CD4-positive, alpha-beta memory T cell (primary cell): ENCODE measurements around the gene LYPD4. TPM values are rescaled to one million over a fixed set of nuclear protein-coding genes. Genes with fewer than 3 reads are reported as not detected.

Source experiments
- CTCF ChIA-PET: fragments of 350-600 bp; sonication (Branson Sonifier 250); formaldehyde crosslinking; loops from one replicate; lab custom pipeline; 2021; ENCODE audit warnings: inconsistent platforms; ENCODE audit not compliant: partially characterized antibody; lab: Charles Lee
- POLR2A ChIA-PET: fragments of 350-600 bp; sonication (Branson Sonifier 250); formaldehyde crosslinking; loops from one replicate; lab custom pipeline; 2021; ENCODE audit not compliant: partially characterized antibody; lab: Charles Lee
- DNase-seq, 5 donors: peaks; one replicate each; pipeline versions ENCODE4 v3.0.0 to v3.0.0-alpha.2; 2020 to 2022; ENCODE audit warnings: mixed read lengths in 1 of 5
- H3K27ac ChIP-seq: one replicate; pipeline ENCODE4 v1.7.0; 2013; ENCODE audit warnings: low read depth, low read length
- H3K27me3 ChIP-seq: 2 replicates; pipeline ENCODE4 v1.7.0; 2013; ENCODE audit warnings: mild to moderate bottlenecking, low read length, moderate library complexity; ENCODE audit not compliant: insufficient read depth
- H3K36me3 ChIP-seq: 2 replicates; pipeline ENCODE4 v1.7.0; 2013; ENCODE audit warnings: mild to moderate bottlenecking, low read length, moderate library complexity; ENCODE audit not compliant: insufficient read depth
- H3K4me1 ChIP-seq: 2 replicates; pipeline ENCODE4 v1.7.0; 2013; ENCODE audit warnings: mild to moderate bottlenecking, low read length, moderate library complexity; ENCODE audit not compliant: insufficient read depth
- H3K4me3 ChIP-seq, 2 donors: one replicate each; pipeline ENCODE4 v1.7.0; 2013; ENCODE audit warnings: low read length in 2 of 2, mild to moderate bottlenecking in 1 of 2
- H3K9me3 ChIP-seq, 2 donors: one replicate each; pipeline ENCODE4 v1.7.0; 2013; ENCODE audit warnings: low read length in 2 of 2, control low read depth in 1 of 2; ENCODE audit not compliant: control insufficient read depth in 1 of 2
- H3K27ac Mint-ChIP-seq, 7 donors: one replicate each; pipeline ENCODE4 v1.8.0; 2020 to 2021; ENCODE audit warnings: mixed read lengths in 7 of 7, mild to moderate bottlenecking in 6 of 7, inconsistent platforms in 3 of 7, moderate library complexity in 3 of 7
- H3K27me3 Mint-ChIP-seq, 2 donors: one replicate each; pipeline ENCODE4 v1.8.0; 2020 to 2021; ENCODE audit warnings: mixed read lengths in 2 of 2
- H3K36me3 Mint-ChIP-seq, 2 donors: one replicate each; pipeline ENCODE4 v1.8.0; 2020 to 2021; ENCODE audit warnings: mixed read lengths in 2 of 2, inconsistent platforms in 1 of 2, mild to moderate bottlenecking in 1 of 2
- H3K4me1 Mint-ChIP-seq, 4 donors: one replicate each; pipeline ENCODE4 v1.8.0; 2020 to 2021; ENCODE audit warnings: mixed read lengths in 4 of 4, mild to moderate bottlenecking in 1 of 4
- H3K4me3 Mint-ChIP-seq, 8 donors: one replicate each; pipeline ENCODE4 v1.8.0; 2020 to 2021; ENCODE audit warnings: mixed read lengths in 8 of 8, mild to moderate bottlenecking in 7 of 8, moderate library complexity in 6 of 8, inconsistent platforms in 3 of 8
- H3K9me3 Mint-ChIP-seq, 8 donors: one replicate each; pipeline ENCODE4 v1.8.0; 2020 to 2021; ENCODE audit warnings: mixed read lengths in 8 of 8, mild to moderate bottlenecking in 5 of 8, inconsistent platforms in 3 of 8, moderate library complexity in 1 of 8
- intact Hi-C: fragments of 100-400 bp; cut with micrococcal nuclease; formaldehyde crosslinking; loops from one replicate; pipeline ENCODE4 v1.15.1; 2023
- polyA plus RNA-seq, 2 donors: library from polyadenylated mRNA; unstranded; fragments of 300-500 nt; fragmentation: Illumina TruSeq; gene quantifications; one replicate each; pipeline ENCODE4 v1.2.3, GENCODE V29; 2021
- total RNA-seq, 2 experiments: library from RNA; stranded (reverse); gene quantifications; one replicate each; pipeline ENCODE4 v1.2.3, GENCODE V29; 2021

Gene LYPD4
- total and polyA plus RNA-seq, 4 experiments from 2014 or later: not detected

- Mint-ChIP-seq H3K9me3 (peaks cover 0 to 2% (median 0%) of the 10 kb centered on the region in 8 donors), H3K4me3 (peak overlapping the region in 1 of 8 donors; percentile 20), H3K27ac (peak overlapping the region; percentile 48 to 95 (median 86)), H3K27me3 (no peaks in the 10 kb centered on the region), H3K4me1 (peaks cover 34 to 84% (median 60%) of the 10 kb centered on the region in 4 donors), H3K36me3 (peaks cover 20 to 52% of the 10 kb centered on the region in 2 donors)
- peak overlapping the region; percentile 34 for H3K27ac ChIP-seq
- no peaks in the 10 kb centered on the region for H3K27me3 ChIP-seq
- intact Hi-C loops: no loop called here
- ChIA-PET CTCF (interaction anchor here (1.5 to 9.0 kb wide), 3 partner anchors 7 to 82 kb away, joined by 4 to 125 read pairs (median 61); partner anchors contain the start of gene RPS19), POLR2A (interaction anchor here (4.6 to 11.3 kb wide), 5 partner anchors 8 to 61 kb away, joined by 26 to 579 read pairs (median 103); partner anchors contain the start of genes ARHGEF1, ERFL and RPS19)
- no peak overlapping the region for H3K4me3 ChIP-seq
- peaks cover 44% of the 10 kb centered on the region for H3K36me3 ChIP-seq
- H3K9me3 ChIP-seq: no peaks in the 10 kb centered on the region
- peaks cover 94% of the 10 kb centered on the region for H3K4me1 ChIP-seq
- DNase-seq: peak in 1 of 5 donors; percentile 34
Observed at GRCh38 chr19:41869374-41869955, 25.0 kb upstream of the LYPD4 start.

- Mint-ChIP-seq H3K36me3 (peaks cover 25 to 57% of the 10 kb centered on the region in 2 donors), H3K4me1 (peaks cover 38 to 84% (median 62%) of the 10 kb centered on the region in 4 donors), H3K27me3 (no peaks in the 10 kb centered on the region), H3K9me3 (peaks cover 0 to 2% (median 0%) of the 10 kb centered on the region in 8 donors), H3K4me3 (peak overlapping the region in 1 of 8 donors; percentile 20), H3K27ac (peak overlapping the region in 6 of 7 donors; percentile 57 to 95 (median 88))
- Histone ChIP-seq H3K27ac (peak overlapping the region; percentile 34), H3K4me3 (no peak overlapping the region), H3K4me1 (peaks cover 94% of the 10 kb centered on the region), H3K27me3 (no peaks in the 10 kb centered on the region), H3K9me3 (no peaks in the 10 kb centered on the region), H3K36me3 (peaks cover 50% of the 10 kb centered on the region)
- POLR2A ChIA-PET: interaction anchor here (1.0 to 11.3 kb wide), 4 partner anchors 7 to 77 kb away, joined by 4 to 261 read pairs (median 59); partner anchors contain the start of genes ARHGEF1 and RPS19
- intact Hi-C loops: no loop called here
- peak in 1 of 5 donors; percentile 15 for DNase-seq
- CTCF ChIA-PET: interaction anchor here (1.5 to 1.6 kb wide), 2 partner anchors 9 to 65 kb away, joined by 4 to 6 read pairs; partner anchors contain the start of gene RPS19
Observed at GRCh38 chr19:41868989-41869300, 24.5 kb upstream of the LYPD4 start.

- H3K27ac ChIP-seq: peak overlapping the region; percentile 46
- peaks cover 94% of the 10 kb centered on the region for H3K4me1 ChIP-seq
- H3K9me3 ChIP-seq: no peaks in the 10 kb centered on the region
- Mint-ChIP-seq H3K9me3 (peaks cover 0 to 2% (median 0%) of the 10 kb centered on the region in 8 donors), H3K4me1 (peaks cover 41 to 84% (median 64%) of the 10 kb centered on the region in 4 donors), H3K36me3 (peaks cover 29 to 61% of the 10 kb centered on the region in 2 donors), H3K4me3 (peak overlapping the region in 4 of 8 donors; percentile 33 to 75 (median 52)), H3K27me3 (no peaks in the 10 kb centered on the region), H3K27ac (peak overlapping the region; percentile 72 to 95 (median 93))
- ChIA-PET CTCF (interaction anchor here (1.0 to 1.6 kb wide), 4 partner anchors 7 to 83 kb away, joined by 4 to 6 read pairs (median 5); partner anchors contain the start of gene RPS19), POLR2A (interaction anchor here (1.0 to 11.3 kb wide), 4 partner anchors 7 to 77 kb away, joined by 4 to 261 read pairs (median 59); partner anchors contain the start of genes ARHGEF1 and RPS19)
- no peak overlapping the region for H3K4me3 ChIP-seq
- peak in 1 of 5 donors; percentile 5 for DNase-seq
- no peaks in the 10 kb centered on the region for H3K27me3 ChIP-seq
- H3K36me3 ChIP-seq: peaks cover 54% of the 10 kb centered on the region
- intact Hi-C loops: no loop called here
Observed at GRCh38 chr19:41868120-41868988, 23.9 kb upstream of the LYPD4 start.

- H3K9me3 Mint-ChIP-seq: no peaks in the 10 kb centered on the region
- H3K27ac ChIP-seq: peak overlapping the region; percentile 22
- no peak overlapping the region for H3K4me3 ChIP-seq
- peaks cover 94% of the 10 kb centered on the region for H3K4me1 ChIP-seq
- H3K36me3 Mint-ChIP-seq: peaks cover 41 to 74% of the 10 kb centered on the region in 2 donors
- DNase-seq: peak in 1 of 5 donors; percentile 33
- CTCF ChIA-PET: interaction anchor here (8.8 kb wide), 1 partner anchor 8 kb away, joined by 125 read pairs; the partner anchor contains the start of gene CD79A
- intact Hi-C loops: no loop called here
- H3K9me3 ChIP-seq: no peaks in the 10 kb centered on the region
- POLR2A ChIA-PET: interaction anchor here (0.5 to 7.7 kb wide), 6 partner anchors 9 to 1054 kb away, joined by 3 to 103 read pairs (median 6); partner anchors contain the start of genes ARHGEF1, CD79A and ERFL
- peak overlapping the region; percentile 71 to 93 (median 81) for H3K27ac Mint-ChIP-seq
- no peaks in the 10 kb centered on the region for H3K27me3 ChIP-seq
- peak overlapping the region in 3 of 8 donors; percentile 15 to 59 (median 50) for H3K4me3 Mint-ChIP-seq
- H3K27me3 Mint-ChIP-seq: no peaks in the 10 kb centered on the region
- H3K36me3 ChIP-seq: peaks cover 75% of the 10 kb centered on the region
- H3K4me1 Mint-ChIP-seq: peaks cover 45 to 84% (median 67%) of the 10 kb centered on the region in 4 donors
Observed at GRCh38 chr19:41866284-41866683, 21.8 kb upstream of the LYPD4 start.

- Histone ChIP-seq H3K4me1 (peaks cover 83% of the 10 kb centered on the region), H3K9me3 (no peaks in the 10 kb centered on the region), H3K4me3 (no peak overlapping the region), H3K27ac (peak overlapping the region; percentile 22), H3K36me3 (peaks cover 68% of the 10 kb centered on the region), H3K27me3 (no peaks in the 10 kb centered on the region)
- peak in 1 of 5 donors; percentile 17 for DNase-seq
- intact Hi-C loops: loop anchor here (5.0 kb wide), 1 partner anchor 213 kb away; the partner anchor contains the start of gene ZNF574
- CTCF ChIA-PET: interaction anchor here (1.6 to 8.8 kb wide), 3 partner anchors 10 to 87 kb away, joined by 4 to 125 read pairs (median 4); partner anchors contain the start of gene CD79A
- Mint-ChIP-seq H3K9me3 (no peaks in the 10 kb centered on the region), H3K36me3 (peaks cover 45 to 74% of the 10 kb centered on the region in 2 donors), H3K4me1 (peaks cover 41 to 81% (median 61%) of the 10 kb centered on the region in 4 donors), H3K27me3 (no peaks in the 10 kb centered on the region), H3K4me3 (peak overlapping the region in 2 of 8 donors; percentile 35 to 44), H3K27ac (peak overlapping the region; percentile 50 to 92 (median 83))
- POLR2A ChIA-PET: interaction anchor here (0.9 to 7.8 kb wide), 7 partner anchors 8 to 94 kb away, joined by 3 to 261 read pairs (median 5); partner anchors contain the start of genes ARHGEF1, CD79A and RABAC1
Observed at GRCh38 chr19:41864374-41864773, 19.9 kb upstream of the LYPD4 start.

- peaks cover 79% of the 10 kb centered on the region for H3K4me1 ChIP-seq
- ChIA-PET POLR2A (interaction anchor here (1.0 to 7.8 kb wide), 6 partner anchors 9 to 96 kb away, joined by 3 to 261 read pairs (median 6); partner anchors contain the start of genes ARHGEF1, CD79A and RABAC1), CTCF (interaction anchor here (1.1 to 8.8 kb wide), 6 partner anchors 11 to 89 kb away, joined by 3 to 125 read pairs (median 4); partner anchors contain the start of gene CD79A)
- peak in 1 of 5 donors; percentile 29 for DNase-seq
- no peak overlapping the region for H3K4me3 ChIP-seq
- intact Hi-C loops: loop anchor here (5.0 kb wide), 1 partner anchor 214 kb away; the partner anchor contains the start of gene ZNF574
- peak overlapping the region in 6 of 7 donors; percentile 27 to 92 (median 83) for H3K27ac Mint-ChIP-seq
- no peaks in the 10 kb centered on the region for H3K9me3 Mint-ChIP-seq
- no peaks in the 10 kb centered on the region for H3K9me3 ChIP-seq
- H3K36me3 Mint-ChIP-seq: peaks cover 45 to 66% of the 10 kb centered on the region in 2 donors
- no peaks in the 10 kb centered on the region for H3K27me3 ChIP-seq
- peaks cover 58% of the 10 kb centered on the region for H3K36me3 ChIP-seq
- peak overlapping the region; percentile 96 for H3K27ac ChIP-seq
- H3K27me3 Mint-ChIP-seq: no peaks in the 10 kb centered on the region
- peaks cover 42 to 76% (median 58%) of the 10 kb centered on the region in 4 donors for H3K4me1 Mint-ChIP-seq
- peak overlapping the region in 6 of 8 donors; percentile 46 to 95 (median 78) for H3K4me3 Mint-ChIP-seq
Observed at GRCh38 chr19:41863209-41863931, 18.9 kb upstream of the LYPD4 start.
